WTC11 (cell line): ENCODE results near the gene HACD1. TPM values are rescaled to one million over a fixed set of nuclear protein-coding genes. Genes with fewer than 3 reads are reported as not detected.

Experiments
- ATAC-seq: fragments of 200-7000 bp; cut with Tn5 transposase; 2 replicates; pipeline ENCODE4 v1.10.0; 2021; ENCODE audit warnings: mild to moderate bottlenecking, moderate library complexity
- CTCF ChIA-PET: fragments of 300-600 bp; sonication (Branson Sonifier 250); formaldehyde crosslinking; loops from one replicate; lab custom pipeline; 2021; ENCODE audit warnings: antibody characterized with exemption; lab: Charles Lee
- POLR2A ChIA-PET: fragments of 350-600 bp; sonication (Branson Sonifier 250); formaldehyde crosslinking; loops from one replicate; lab custom pipeline; 2021; ENCODE audit warnings: antibody characterized with exemption; lab: Charles Lee
- DNase-seq: peaks from one replicate; pipeline ENCODE4 v3.0.0; 2021; ENCODE audit warnings: low spot score
- H3K27ac Mint-ChIP-seq: 2 replicates; pipeline ENCODE4 v1.8.0; 2021; ENCODE audit warnings: mixed read lengths
- H3K27me3 Mint-ChIP-seq: 2 replicates; pipeline ENCODE4 v1.8.0; 2021; ENCODE audit warnings: low read depth, mild to moderate bottlenecking, moderate library complexity, mixed read lengths
- H3K36me3 Mint-ChIP-seq: 2 replicates; pipeline ENCODE4 v1.8.0; 2021; ENCODE audit warnings: mixed read lengths
- H3K4me1 Mint-ChIP-seq: 2 replicates; pipeline ENCODE4 v1.8.0; 2022; ENCODE audit warnings: mixed read lengths
- H3K4me3 Mint-ChIP-seq: 2 replicates; pipeline ENCODE4 v1.8.0; 2021; ENCODE audit warnings: mild to moderate bottlenecking, moderate library complexity, mixed read lengths
- H3K9me3 Mint-ChIP-seq: 2 replicates; pipeline ENCODE4 v1.8.0; 2021; ENCODE audit warnings: mixed read lengths
- ARID4B ChIP-seq: sonication (generic); formaldehyde crosslinking; IDR thresholded peaks from 2 replicates; pipeline ENCODE4 v1.8.0; 2023; ENCODE audit warnings: missing genetic modification reagents, mild to moderate bottlenecking, borderline replicate concordance
- ATF2 ChIP-seq: sonication (generic); formaldehyde crosslinking; IDR thresholded peaks from 2 replicates; pipeline ENCODE4 v1.8.1; 2022; ENCODE audit warnings: low read depth, missing genetic modification reagents, borderline replicate concordance
- CBFB ChIP-seq: sonication (generic); formaldehyde crosslinking; IDR thresholded peaks from 2 replicates; pipeline ENCODE4 v1.8.1; 2022; ENCODE audit warnings: mild to moderate bottlenecking, low read depth, missing genetic modification reagents
- HMGXB4 ChIP-seq: sonication (generic); formaldehyde crosslinking; IDR thresholded peaks from 2 replicates; pipeline ENCODE4 v1.8.1; 2023; ENCODE audit warnings: mild to moderate bottlenecking, moderate library complexity, missing genetic modification reagents
- JUN ChIP-seq: sonication (generic); formaldehyde crosslinking; IDR thresholded peaks from 2 replicates; pipeline ENCODE4 v1.8.0; 2023; ENCODE audit warnings: mild to moderate bottlenecking, missing genetic modification reagents
- NFE2L1 ChIP-seq: sonication (generic); formaldehyde crosslinking; IDR thresholded peaks from 2 replicates; pipeline ENCODE4 v1.8.1; 2023; ENCODE audit warnings: missing genetic modification reagents
- PRRX2 ChIP-seq: fragments of 250-450 bp; sonication (Bioruptor Pico); IDR thresholded peaks from 2 replicates; pipeline ENCODE4 v1.8.0; 2021; ENCODE audit warnings: mild to moderate bottlenecking
- SOX15 ChIP-seq: fragments of 250-450 bp; sonication (Bioruptor Pico); IDR thresholded peaks from 2 replicates; pipeline ENCODE4 v1.9.0; 2021; ENCODE audit warnings: mild to moderate bottlenecking
- ZNF121 ChIP-seq: sonication (generic); formaldehyde crosslinking; IDR thresholded peaks from 2 replicates; pipeline ENCODE4 v1.8.0; 2023; ENCODE audit warnings: missing genetic modification reagents
- ZNF219 ChIP-seq: sonication (generic); formaldehyde crosslinking; IDR thresholded peaks from 2 replicates; pipeline ENCODE4 v1.8.0; 2023; ENCODE audit warnings: missing genetic modification reagents, mild to moderate bottlenecking, borderline replicate concordance
- ZSCAN18 ChIP-seq: fragments of 250-450 bp; sonication (Bioruptor Pico); IDR thresholded peaks from 2 replicates; pipeline ENCODE4 v2.1.2; 2022; ENCODE audit warnings: mild to moderate bottlenecking, moderate library complexity
- total RNA-seq: library from RNA; stranded (reverse); gene quantifications from 3 replicates; pipeline ENCODE4 v1.2.3, GENCODE V29; 2021
- TF ChIP-seq, protein P1 (sequence below): fragments of 250-450 bp; sonication (Bioruptor Pico); IDR thresholded peaks from 2 replicates; pipeline ENCODE4 v1.9.0; 2021; ENCODE audit warnings: mild to moderate bottlenecking, borderline replicate concordance
- TF ChIP-seq, protein P2 (sequence below): sonication (generic); formaldehyde crosslinking; IDR thresholded peaks from 2 replicates; pipeline ENCODE4 v1.8.1; 2023; ENCODE audit warnings: mild to moderate bottlenecking, missing genetic modification reagents, moderate library complexity
- TF ChIP-seq, protein P3 (sequence below): fragments of 200-600 bp; IDR thresholded peaks from 2 replicates; pipeline ENCODE4 v1.8.0; 2022; ENCODE audit warnings: antibody characterized with exemption
- TF ChIP-seq, protein P4 (sequence below): fragments of 250-450 bp; sonication (Bioruptor Pico); IDR thresholded peaks from 2 replicates; pipeline ENCODE4 v1.9.0; 2021; ENCODE audit warnings: moderate library complexity, mild to moderate bottlenecking, inconsistent platforms, borderline replicate concordance
- TF ChIP-seq, protein P5 (sequence below): sonication (generic); formaldehyde crosslinking; IDR thresholded peaks from 2 replicates; pipeline ENCODE4 v1.8.1; 2023; ENCODE audit warnings: mild to moderate bottlenecking, missing genetic modification reagents
- TF ChIP-seq, protein P6 (sequence below): sonication (generic); formaldehyde crosslinking; IDR thresholded peaks from 2 replicates; pipeline ENCODE4 v1.8.1; 2022; ENCODE audit warnings: low read depth, mild to moderate bottlenecking, moderate library complexity, missing genetic modification reagents, borderline replicate concordance

HACD1 gene
- total RNA-seq, 1 experiment from 2014 or later, result 18.6 TPM

DNA sequence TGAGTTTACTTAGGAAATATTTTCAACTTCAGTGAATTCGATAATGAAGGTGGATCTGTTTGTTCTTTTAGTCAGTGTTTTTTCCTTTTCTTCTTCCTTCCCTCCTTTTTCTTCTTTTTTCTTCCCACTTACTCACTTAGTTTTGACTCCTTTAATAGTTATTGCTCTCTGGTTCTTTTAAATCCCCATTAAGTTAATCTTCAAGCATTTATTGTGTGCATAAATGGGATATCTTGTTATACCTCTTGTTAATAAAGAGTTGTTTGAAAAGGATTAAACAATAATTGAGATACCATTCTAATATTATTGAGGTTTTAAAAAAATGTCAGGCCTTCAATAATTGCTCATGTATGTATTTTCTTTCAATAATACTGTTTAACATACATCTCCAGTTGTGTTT is 46.3 kb upstream of the HACD1 start:
- no peak for ATAC-seq
- 0 out of 2 replicates have a peak, but pooled peaks cover 4% of the 10 kb centered on the region for H3K36me3 Mint-ChIP-seq
- H3K4me3 Mint-ChIP-seq, result no peak overlapping the region
- H3K27me3 Mint-ChIP-seq, result no peaks in the 10 kb centered on the region
- ChIA-PET POLR2A (no interaction called here), CTCF (no interaction called here)
- H3K4me1 Mint-ChIP-seq, result peaks cover 13% of the 10 kb centered on the region
- DNase-seq, result no peak
- H3K9me3 Mint-ChIP-seq, result 0 out of 2 replicates have a peak, but pooled peaks cover 2% of the 10 kb centered on the region
- peak overlapping the region; percentile 34; the same call in 1 of the 2 replicates for H3K27ac Mint-ChIP-seq
- TF ChIP-seq CBFB (CRISPR knock-in tag) (no peak), NFE2L1 (CRISPR knock-in tag) (no peak), PRRX2 (CRISPR knock-in tag) (no peak), JUN (CRISPR knock-in tag) (no peak), SOX15 (no peak), ZSCAN18 (no peak), ATF2 (CRISPR knock-in tag) (no peak), ZNF121 (CRISPR knock-in tag) (no peak), ZNF219 (no peak), HMGXB4 (CRISPR knock-in tag) (no peak), ARID4B (CRISPR knock-in tag) (no peak)
- TF ChIP-seq, protein P1, sequence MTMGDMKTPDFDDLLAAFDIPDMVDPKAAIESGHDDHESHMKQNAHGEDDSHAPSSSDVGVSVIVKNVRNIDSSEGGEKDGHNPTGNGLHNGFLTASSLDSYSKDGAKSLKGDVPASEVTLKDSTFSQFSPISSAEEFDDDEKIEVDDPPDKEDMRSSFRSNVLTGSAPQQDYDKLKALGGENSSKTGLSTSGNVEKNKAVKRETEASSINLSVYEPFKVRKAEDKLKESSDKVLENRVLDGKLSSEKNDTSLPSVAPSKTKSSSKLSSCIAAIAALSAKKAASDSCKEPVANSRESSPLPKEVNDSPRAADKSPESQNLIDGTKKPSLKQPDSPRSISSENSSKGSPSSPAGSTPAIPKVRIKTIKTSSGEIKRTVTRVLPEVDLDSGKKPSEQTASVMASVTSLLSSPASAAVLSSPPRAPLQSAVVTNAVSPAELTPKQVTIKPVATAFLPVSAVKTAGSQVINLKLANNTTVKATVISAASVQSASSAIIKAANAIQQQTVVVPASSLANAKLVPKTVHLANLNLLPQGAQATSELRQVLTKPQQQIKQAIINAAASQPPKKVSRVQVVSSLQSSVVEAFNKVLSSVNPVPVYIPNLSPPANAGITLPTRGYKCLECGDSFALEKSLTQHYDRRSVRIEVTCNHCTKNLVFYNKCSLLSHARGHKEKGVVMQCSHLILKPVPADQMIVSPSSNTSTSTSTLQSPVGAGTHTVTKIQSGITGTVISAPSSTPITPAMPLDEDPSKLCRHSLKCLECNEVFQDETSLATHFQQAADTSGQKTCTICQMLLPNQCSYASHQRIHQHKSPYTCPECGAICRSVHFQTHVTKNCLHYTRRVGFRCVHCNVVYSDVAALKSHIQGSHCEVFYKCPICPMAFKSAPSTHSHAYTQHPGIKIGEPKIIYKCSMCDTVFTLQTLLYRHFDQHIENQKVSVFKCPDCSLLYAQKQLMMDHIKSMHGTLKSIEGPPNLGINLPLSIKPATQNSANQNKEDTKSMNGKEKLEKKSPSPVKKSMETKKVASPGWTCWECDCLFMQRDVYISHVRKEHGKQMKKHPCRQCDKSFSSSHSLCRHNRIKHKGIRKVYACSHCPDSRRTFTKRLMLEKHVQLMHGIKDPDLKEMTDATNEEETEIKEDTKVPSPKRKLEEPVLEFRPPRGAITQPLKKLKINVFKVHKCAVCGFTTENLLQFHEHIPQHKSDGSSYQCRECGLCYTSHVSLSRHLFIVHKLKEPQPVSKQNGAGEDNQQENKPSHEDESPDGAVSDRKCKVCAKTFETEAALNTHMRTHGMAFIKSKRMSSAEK (CRISPR knock-in tag), result no peak
- TF ChIP-seq, protein P2, sequence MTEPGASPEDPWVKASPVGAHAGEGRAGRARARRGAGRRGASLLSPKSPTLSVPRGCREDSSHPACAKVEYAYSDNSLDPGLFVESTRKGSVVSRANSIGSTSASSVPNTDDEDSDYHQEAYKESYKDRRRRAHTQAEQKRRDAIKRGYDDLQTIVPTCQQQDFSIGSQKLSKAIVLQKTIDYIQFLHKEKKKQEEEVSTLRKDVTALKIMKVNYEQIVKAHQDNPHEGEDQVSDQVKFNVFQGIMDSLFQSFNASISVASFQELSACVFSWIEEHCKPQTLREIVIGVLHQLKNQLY (CRISPR knock-in tag), result no peak
- TF ChIP-seq, protein P3, sequence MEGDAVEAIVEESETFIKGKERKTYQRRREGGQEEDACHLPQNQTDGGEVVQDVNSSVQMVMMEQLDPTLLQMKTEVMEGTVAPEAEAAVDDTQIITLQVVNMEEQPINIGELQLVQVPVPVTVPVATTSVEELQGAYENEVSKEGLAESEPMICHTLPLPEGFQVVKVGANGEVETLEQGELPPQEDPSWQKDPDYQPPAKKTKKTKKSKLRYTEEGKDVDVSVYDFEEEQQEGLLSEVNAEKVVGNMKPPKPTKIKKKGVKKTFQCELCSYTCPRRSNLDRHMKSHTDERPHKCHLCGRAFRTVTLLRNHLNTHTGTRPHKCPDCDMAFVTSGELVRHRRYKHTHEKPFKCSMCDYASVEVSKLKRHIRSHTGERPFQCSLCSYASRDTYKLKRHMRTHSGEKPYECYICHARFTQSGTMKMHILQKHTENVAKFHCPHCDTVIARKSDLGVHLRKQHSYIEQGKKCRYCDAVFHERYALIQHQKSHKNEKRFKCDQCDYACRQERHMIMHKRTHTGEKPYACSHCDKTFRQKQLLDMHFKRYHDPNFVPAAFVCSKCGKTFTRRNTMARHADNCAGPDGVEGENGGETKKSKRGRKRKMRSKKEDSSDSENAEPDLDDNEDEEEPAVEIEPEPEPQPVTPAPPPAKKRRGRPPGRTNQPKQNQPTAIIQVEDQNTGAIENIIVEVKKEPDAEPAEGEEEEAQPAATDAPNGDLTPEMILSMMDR, result no peak
- TF ChIP-seq, protein P4, sequence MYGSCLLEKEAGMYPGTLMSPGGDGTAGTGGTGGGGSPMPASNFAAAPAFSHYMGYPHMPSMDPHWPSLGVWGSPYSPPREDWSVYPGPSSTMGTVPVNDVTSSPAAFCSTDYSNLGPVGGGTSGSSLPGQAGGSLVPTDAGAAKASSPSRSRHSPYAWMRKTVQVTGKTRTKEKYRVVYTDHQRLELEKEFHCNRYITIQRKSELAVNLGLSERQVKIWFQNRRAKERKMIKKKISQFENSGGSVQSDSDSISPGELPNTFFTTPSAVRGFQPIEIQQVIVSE (CRISPR knock-in tag), result no peak
- TF ChIP-seq, protein P5, sequence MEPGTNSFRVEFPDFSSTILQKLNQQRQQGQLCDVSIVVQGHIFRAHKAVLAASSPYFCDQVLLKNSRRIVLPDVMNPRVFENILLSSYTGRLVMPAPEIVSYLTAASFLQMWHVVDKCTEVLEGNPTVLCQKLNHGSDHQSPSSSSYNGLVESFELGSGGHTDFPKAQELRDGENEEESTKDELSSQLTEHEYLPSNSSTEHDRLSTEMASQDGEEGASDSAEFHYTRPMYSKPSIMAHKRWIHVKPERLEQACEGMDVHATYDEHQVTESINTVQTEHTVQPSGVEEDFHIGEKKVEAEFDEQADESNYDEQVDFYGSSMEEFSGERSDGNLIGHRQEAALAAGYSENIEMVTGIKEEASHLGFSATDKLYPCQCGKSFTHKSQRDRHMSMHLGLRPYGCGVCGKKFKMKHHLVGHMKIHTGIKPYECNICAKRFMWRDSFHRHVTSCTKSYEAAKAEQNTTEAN, result no peak
- TF ChIP-seq, protein P6, sequence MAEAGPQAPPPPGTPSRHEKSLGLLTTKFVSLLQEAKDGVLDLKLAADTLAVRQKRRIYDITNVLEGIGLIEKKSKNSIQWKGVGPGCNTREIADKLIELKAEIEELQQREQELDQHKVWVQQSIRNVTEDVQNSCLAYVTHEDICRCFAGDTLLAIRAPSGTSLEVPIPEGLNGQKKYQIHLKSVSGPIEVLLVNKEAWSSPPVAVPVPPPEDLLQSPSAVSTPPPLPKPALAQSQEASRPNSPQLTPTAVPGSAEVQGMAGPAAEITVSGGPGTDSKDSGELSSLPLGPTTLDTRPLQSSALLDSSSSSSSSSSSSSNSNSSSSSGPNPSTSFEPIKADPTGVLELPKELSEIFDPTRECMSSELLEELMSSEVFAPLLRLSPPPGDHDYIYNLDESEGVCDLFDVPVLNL, result no peak
